Measurements from ENCODE around the gene ISX. TPM values are rescaled to one million over a fixed set of nuclear protein-coding genes. Genes with fewer than 3 reads are reported as not detected.

The ISX gene
- total and polyA plus RNA-seq, 8 donors, result 0.55 to 53.0 TPM; not detected in 6

DNA sequence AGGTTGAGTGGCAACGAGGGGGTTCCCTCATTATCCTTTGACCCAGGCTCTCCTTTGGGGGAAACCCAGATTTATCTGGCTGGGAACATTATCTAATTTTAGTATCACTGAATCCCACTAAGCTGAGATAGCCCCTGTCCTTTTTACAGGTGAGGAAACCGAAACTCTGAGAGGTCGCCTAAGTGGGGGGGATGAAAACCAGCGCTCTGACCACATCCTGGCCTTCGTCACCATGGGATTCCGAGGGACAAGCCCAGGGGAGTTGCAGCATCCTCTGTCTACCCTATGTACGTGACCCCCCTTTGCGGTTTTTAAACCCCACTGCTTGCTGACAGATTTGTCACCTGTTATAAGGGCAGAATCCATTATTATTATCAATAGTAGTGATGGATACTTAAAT, 61.0 kb downstream of the ISX start:
- whole genome bisulfite sequencing, 5 donors, result 66 to 79% (median 77%) methylated on average over 8 of the region's 8 CpGs
- Histone ChIP-seq H3K9me3 (no peaks in the 10 kb centered on the region), H3K4me3 (no peak overlapping the region), H3K27me3 (peaks cover 0 to 50% (median 0%) of the 10 kb centered on the region in 3 donors), H3K4me1 (no peaks in the 10 kb centered on the region), H3K36me3 (no peaks in the 10 kb centered on the region), H3K27ac (no peak overlapping the region)
- no peak for DNase-seq
- intact Hi-C loops (cut with DNase I; ENCODE audit: low total_unique reads), result no loop called here
- TF ChIP-seq POLR2AphosphoS5 (IDR thresholded peaks at IDR 0.05) (no peak), EP300 (IDR thresholded peaks at IDR 0.05) (no peak)
- TF ChIP-seq, protein P1, sequence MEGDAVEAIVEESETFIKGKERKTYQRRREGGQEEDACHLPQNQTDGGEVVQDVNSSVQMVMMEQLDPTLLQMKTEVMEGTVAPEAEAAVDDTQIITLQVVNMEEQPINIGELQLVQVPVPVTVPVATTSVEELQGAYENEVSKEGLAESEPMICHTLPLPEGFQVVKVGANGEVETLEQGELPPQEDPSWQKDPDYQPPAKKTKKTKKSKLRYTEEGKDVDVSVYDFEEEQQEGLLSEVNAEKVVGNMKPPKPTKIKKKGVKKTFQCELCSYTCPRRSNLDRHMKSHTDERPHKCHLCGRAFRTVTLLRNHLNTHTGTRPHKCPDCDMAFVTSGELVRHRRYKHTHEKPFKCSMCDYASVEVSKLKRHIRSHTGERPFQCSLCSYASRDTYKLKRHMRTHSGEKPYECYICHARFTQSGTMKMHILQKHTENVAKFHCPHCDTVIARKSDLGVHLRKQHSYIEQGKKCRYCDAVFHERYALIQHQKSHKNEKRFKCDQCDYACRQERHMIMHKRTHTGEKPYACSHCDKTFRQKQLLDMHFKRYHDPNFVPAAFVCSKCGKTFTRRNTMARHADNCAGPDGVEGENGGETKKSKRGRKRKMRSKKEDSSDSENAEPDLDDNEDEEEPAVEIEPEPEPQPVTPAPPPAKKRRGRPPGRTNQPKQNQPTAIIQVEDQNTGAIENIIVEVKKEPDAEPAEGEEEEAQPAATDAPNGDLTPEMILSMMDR (IDR thresholded peaks at IDR 0.05), result no peak

DNA sequence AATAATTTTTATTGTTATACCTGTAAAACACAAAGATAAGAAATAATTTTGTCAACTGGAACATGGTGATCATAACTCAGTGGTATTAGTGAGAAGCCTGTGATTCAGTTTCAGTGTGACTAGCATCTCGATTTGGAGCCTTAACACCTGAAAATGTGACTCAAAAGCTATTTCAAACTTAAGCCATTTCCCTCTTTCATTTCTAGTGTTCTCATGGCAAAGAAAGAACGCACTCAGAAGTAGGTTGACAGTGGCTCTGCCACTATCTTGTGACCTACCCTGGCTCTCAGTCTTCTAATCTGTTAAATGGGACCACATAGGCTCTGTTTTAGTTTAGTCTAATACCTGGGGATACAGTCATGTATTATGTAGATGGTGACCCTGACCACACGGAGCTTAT, 62.7 kb downstream of the ISX start:
- no peaks in the 10 kb centered on the region for H3K9me3 ChIP-seq
- intact Hi-C loops (cut with DNase I; ENCODE audit: low total_unique reads), result no loop called here
- H3K4me3 ChIP-seq, result no peak overlapping the region
- no peak overlapping the region for H3K27ac ChIP-seq
- TF ChIP-seq, protein P1 (IDR thresholded peaks at IDR 0.05), result no peak
- TF ChIP-seq POLR2AphosphoS5 (IDR thresholded peaks at IDR 0.05) (no peak), EP300 (IDR thresholded peaks at IDR 0.05) (no peak), POLR2A (IDR thresholded peaks at IDR 0.05) (no peak)
- no peaks in the 10 kb centered on the region for H3K36me3 ChIP-seq
- no peak for DNase-seq
- 75 to 82% (median 81%) methylated on average over 3 of the region's 3 CpGs for WGBS, 5 donors
- peaks cover 0 to 64% (median 0%) of the 10 kb centered on the region in 3 donors for H3K27me3 ChIP-seq
- no peaks in the 10 kb centered on the region for H3K4me1 ChIP-seq

DNA sequence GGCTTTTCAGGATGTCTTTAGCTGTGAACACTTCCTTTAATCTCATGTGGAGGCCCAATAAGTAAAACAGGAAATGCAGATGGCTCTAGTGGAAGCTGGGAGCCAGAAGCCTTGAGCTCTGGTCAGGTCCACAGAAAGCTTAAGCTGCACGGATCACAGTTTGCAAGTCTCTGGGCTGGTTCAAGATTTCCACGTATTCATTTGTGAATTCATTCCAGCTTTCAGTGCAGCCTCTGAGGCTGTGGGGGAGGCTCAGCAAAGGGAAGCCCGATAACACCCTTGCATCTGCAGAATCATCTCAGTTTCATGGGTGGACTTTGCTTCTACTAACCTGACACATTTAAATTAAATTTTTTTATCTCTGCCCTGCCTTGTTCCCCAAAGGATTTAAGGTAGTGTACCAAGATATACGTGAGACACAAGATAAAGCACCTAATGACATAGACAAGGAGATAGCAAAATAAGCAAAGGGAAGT, 65.6 kb downstream of the ISX start:
- no peaks in the 10 kb centered on the region for H3K9me3 ChIP-seq
- no peaks in the 10 kb centered on the region for H3K36me3 ChIP-seq
- no peak for DNase-seq
- intact Hi-C loops (cut with DNase I; ENCODE audit: low total_unique reads), result no loop called here
- no peak overlapping the region for H3K27ac ChIP-seq
- WGBS, 5 donors, result 20 to 33% (median 28%) methylated on average over 4 of the region's 4 CpGs
- TF ChIP-seq, protein P1 (IDR thresholded peaks at IDR 0.05), result no peak
- TF ChIP-seq EP300 (IDR thresholded peaks at IDR 0.05), result no peak
- no peak for TF ChIP-seq POLR2A (IDR thresholded peaks at IDR 0.05)
- TF ChIP-seq POLR2AphosphoS5 (IDR thresholded peaks at IDR 0.05), result no peak
- peaks cover 0 to 70% (median 9%) of the 10 kb centered on the region in 3 donors for H3K27me3 ChIP-seq
- no peak overlapping the region for H3K4me3 ChIP-seq
- H3K4me1 ChIP-seq, result no peaks in the 10 kb centered on the region

DNA sequence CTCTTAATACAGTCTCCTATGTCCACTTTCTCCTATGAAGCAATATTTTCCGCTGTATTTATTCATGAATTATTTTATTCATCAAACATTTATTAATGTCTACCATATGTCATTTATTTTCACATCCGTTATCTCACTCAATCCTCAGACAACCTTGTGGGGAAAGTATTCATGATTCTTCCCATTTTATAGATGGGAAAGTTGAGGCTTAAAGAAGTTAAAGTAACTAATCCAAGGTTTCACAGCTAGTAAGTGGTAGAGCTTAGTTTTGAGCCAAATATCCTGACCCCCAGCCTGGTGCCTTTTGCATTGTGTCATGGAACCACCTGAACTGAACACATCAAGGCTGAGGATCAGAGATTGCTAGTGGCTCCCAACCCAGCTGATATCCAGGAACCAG, 66.6 kb downstream of the ISX start:
- DNase-seq, result no peak
- H3K27me3 ChIP-seq, result peaks cover 0 to 62% (median 9%) of the 10 kb centered on the region in 3 donors
- intact Hi-C loops (cut with DNase I; ENCODE audit: low total_unique reads), result no loop called here
- H3K27ac ChIP-seq, result no peak overlapping the region
- no peaks in the 10 kb centered on the region for H3K36me3 ChIP-seq
- no peak for TF ChIP-seq POLR2AphosphoS5 (IDR thresholded peaks at IDR 0.05)
- no peak for TF ChIP-seq POLR2A (IDR thresholded peaks at IDR 0.05)
- TF ChIP-seq, protein P1 (IDR thresholded peaks at IDR 0.05), result no peak
- TF ChIP-seq EP300 (IDR thresholded peaks at IDR 0.05), result no peak
- H3K4me1 ChIP-seq, result no peaks in the 10 kb centered on the region
- WGBS, 5 donors, result 93 to 98% (median 95%) methylated on average over 2 of the region's 2 CpGs
- no peaks in the 10 kb centered on the region for H3K9me3 ChIP-seq
- H3K4me3 ChIP-seq, result no peak overlapping the region

Data from stomach (tissue), 9 donors.